ENCODE measurements around the gene PRKCG.

PRKCG gene

GRCh38 chr19:53900191-53900860, 18.3 kb downstream of the PRKCG start:
- no peak for DNase-seq

GRCh38 chr19:53903055-53903680, 21.2 kb downstream of the PRKCG start:
- no peak for DNase-seq

GRCh38 chr19:53904909-53905308, 22.9 kb downstream of the PRKCG start:
- DNase-seq: no peak

GRCh38 chr19:53905787-53906186, 23.8 kb downstream of the PRKCG start:
- DNase-seq: no peak

- no peak for DNase-seq
These were observed 24.5 kb downstream of the PRKCG start for GRCh38 chr19:53906211-53907192.

- no peak for DNase-seq
These were observed 25.2 kb downstream of the PRKCG start for GRCh38 chr19:53907193-53907581.

- DNase-seq: no peak
These were observed 25.7 kb downstream of the PRKCG start for GRCh38 chr19:53907690-53908089.

GRCh38 chr19:53908106-53908934, 26.3 kb downstream of the PRKCG start:
- no peak for DNase-seq

GRCh38 chr19:53908935-53909415, 27.0 kb downstream of the PRKCG start, which contains the start of gene CACNG7:
CACNG7 (plus strand) TSS chr19:53909278; CDS start chr19:53912832, 3,554 bp downstream.
- no peak for DNase-seq

GRCh38 chr19:53909471-53910169, 27.6 kb downstream of the PRKCG start:
- DNase-seq: no peak

- no peak for DNase-seq
These were observed 28.1 kb downstream of the PRKCG start for GRCh38 chr19:53910170-53910518.

- DNase-seq: no peak
These were observed 30.7 kb downstream of the PRKCG start for GRCh38 chr19:53912653-53913052.

- DNase-seq: no peak
These were observed 33.0 kb downstream of the PRKCG start for GRCh38 chr19:53915000-53915399.

GRCh38 chr19:53916004-53916403, 34.0 kb downstream of the PRKCG start:
- DNase-seq: no peak

GRCh38 chr19:53917356-53917755, 35.4 kb downstream of the PRKCG start:
- DNase-seq: no peak

GRCh38 chr19:53927739-53928138, 45.7 kb downstream of the PRKCG start:
- DNase-seq: no peak

GRCh38 chr19:53936029-53936428, 54.0 kb downstream of the PRKCG start:
- DNase-seq: no peak

GRCh38 chr19:53942001-53942786, 60.2 kb downstream of the PRKCG start:
- DNase-seq: no peak

GRCh38 chr19:53944416-53944815, 62.4 kb downstream of the PRKCG start:
- DNase-seq: no peak

- no peak for DNase-seq
These were observed 62.9 kb downstream of the PRKCG start for GRCh38 chr19:53944933-53945332.

- no peak for DNase-seq
These were observed 63.4 kb downstream of the PRKCG start for GRCh38 chr19:53945441-53945840.
